ENCODE results near the gene COPB2.
"Not testable (repeated sequence)": the region's sequence is repeated elsewhere in the genome, so short reads cannot be mapped to it uniquely, and the experiment has no call there.

COPB2 gene

DNA sequence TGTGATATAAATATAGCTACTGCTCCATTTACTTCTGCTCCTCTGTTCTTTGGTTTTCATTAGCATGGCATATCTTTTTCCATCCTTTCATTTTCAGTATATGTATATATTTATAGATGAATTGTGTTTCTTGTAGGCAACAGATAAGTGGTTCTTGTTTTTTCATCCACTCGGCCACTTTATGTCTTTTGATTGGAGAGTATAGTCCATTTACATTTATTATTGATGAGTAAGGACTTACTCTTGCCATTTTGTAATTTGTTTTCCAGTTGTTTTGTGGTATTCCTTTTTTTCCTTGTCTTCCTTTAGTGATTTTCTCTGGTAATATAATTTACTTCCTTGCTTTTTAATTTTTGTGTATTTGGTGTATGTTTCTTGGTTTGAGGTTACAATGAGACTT is 26.8 kb upstream of the COPB2 start:
- H3K4me3 ChIP-seq (ENCODE audit: low read length), result no peak overlapping the region
- H3K9ac ChIP-seq (ENCODE audit: low read length), result no peak overlapping the region
- H3K9me3 ChIP-seq (ENCODE audit: control insufficient read depth, low read length), result no peaks in the 10 kb centered on the region
- no peaks in the 10 kb centered on the region for H3K36me3 ChIP-seq (ENCODE audit: control insufficient read depth, insufficient read depth, low read length)
- no peaks in the 10 kb centered on the region for H3K4me1 ChIP-seq (ENCODE audit: control insufficient read depth, insufficient read depth, low read length)
- H3K27me3 ChIP-seq (ENCODE audit: control insufficient read depth, insufficient read depth, low read length), result no peaks in the 10 kb centered on the region

DNA sequence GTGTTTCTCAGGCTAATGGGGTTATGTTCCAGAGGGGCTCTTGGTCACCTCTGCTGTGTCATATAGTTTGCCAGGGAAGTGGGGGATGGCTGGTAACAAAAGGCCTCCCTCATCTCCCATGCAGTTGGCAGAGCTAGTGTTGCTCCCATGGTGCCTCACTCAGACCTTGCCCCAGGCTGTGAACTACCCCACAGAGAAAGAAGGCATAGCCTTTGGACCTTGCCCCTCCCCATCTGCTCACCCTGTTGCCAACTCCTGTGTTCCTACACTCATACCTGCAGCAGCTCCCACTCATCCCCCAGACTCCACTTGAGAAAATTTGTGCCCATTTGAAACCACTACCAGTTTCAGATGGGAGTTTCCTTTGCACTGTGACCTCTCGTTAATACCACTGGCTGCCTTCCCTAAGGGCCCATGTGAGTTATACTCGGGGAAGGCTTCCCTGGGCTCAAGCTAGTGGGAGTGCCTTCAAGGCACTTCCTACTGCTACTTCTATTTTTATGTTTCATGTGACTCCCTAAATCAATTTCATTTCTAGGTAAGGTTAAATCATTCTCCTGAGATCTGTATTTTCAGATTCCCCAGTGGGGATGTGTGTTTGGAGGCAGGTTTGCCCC is 25.3 kb upstream of the COPB2 start:
- Histone ChIP-seq H3K4me3 (ENCODE audit: low read length) (no peak overlapping the region), H3K36me3 (ENCODE audit: control insufficient read depth, insufficient read depth, low read length) (no peaks in the 10 kb centered on the region), H3K27me3 (ENCODE audit: control insufficient read depth, insufficient read depth, low read length) (no peaks in the 10 kb centered on the region), H3K4me1 (ENCODE audit: control insufficient read depth, insufficient read depth, low read length) (no peaks in the 10 kb centered on the region), H3K9me3 (ENCODE audit: control insufficient read depth, low read length) (no peaks in the 10 kb centered on the region), H3K9ac (ENCODE audit: low read length) (no peak overlapping the region)

DNA sequence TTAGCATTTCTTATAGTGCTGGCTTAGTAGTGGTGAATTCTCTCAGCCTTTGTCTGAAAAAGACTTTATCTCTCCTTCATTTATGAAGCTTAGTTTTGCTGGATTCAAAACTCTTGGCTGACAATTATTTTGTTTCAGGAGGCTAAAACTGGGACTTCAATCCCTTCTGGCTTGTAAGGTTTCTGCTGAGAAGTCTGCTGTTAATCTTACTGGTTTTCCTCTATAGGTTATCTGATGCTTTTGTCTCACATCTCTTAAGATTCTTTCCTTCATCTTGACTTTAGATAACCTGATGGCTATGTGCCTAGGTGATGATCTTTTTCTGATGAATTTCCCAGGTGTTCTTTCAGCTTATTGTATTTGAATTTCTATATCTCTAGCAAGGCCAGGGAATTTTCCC is 23.4 kb upstream of the COPB2 start:
- not testable (repeated sequence) for H3K9me3 ChIP-seq (ENCODE audit: control insufficient read depth, low read length); H3K4me3 ChIP-seq (ENCODE audit: low read length); H3K27me3 ChIP-seq (ENCODE audit: control insufficient read depth, insufficient read depth, low read length); H3K4me1 ChIP-seq (ENCODE audit: control insufficient read depth, insufficient read depth, low read length); H3K36me3 ChIP-seq (ENCODE audit: control insufficient read depth, insufficient read depth, low read length); H3K9ac ChIP-seq (ENCODE audit: low read length)

DNA sequence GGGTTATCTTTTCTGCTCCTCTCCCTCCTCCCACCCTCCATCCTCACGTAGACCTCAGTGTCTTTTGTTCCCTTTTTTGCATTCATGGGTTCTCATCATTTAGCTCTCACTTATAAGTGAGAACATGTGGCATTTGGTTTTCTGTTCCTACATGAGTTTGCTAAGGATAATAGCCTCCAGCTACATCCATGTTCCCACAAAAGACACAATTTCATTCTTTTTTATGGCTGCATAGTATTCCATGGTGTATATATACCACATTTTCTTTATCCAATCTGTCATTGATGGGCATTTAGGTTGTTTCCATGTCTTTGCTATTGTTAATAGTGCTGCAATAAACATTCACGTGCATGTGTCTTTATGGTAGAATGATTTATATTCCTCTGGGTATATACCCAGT is 11.7 kb upstream of the COPB2 start:
- H3K9me3 ChIP-seq (ENCODE audit: control insufficient read depth, low read length); H3K4me3 ChIP-seq (ENCODE audit: low read length); H3K36me3 ChIP-seq (ENCODE audit: control insufficient read depth, insufficient read depth, low read length); H3K9ac ChIP-seq (ENCODE audit: low read length); H3K4me1 ChIP-seq (ENCODE audit: control insufficient read depth, insufficient read depth, low read length); H3K27me3 ChIP-seq (ENCODE audit: control insufficient read depth, insufficient read depth, low read length): not testable (repeated sequence)

DNA sequence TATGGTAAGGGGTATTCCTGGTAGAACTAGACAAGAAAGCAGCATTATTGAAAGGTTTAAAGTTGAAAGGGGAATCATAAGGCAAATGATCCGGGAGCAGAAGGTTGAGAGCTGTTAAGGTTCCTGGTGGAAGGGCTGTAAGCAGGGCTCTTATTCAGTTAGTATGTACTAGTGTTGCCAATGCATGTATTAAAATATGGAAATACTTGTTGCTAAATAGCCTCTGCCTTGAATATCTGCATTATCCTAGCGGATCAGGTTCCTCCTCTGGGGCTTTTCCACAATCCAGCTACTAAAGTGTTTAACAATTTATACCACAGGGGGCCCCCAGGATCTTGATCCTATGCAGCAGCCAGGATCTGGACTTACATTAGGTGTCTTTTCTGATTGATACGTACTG is 7.3 kb upstream of the COPB2 start:
- H3K9me3 ChIP-seq (ENCODE audit: control insufficient read depth, low read length), result no peaks in the 10 kb centered on the region
- H3K36me3 ChIP-seq (ENCODE audit: control insufficient read depth, insufficient read depth, low read length), result no peaks in the 10 kb centered on the region
- no peaks in the 10 kb centered on the region for H3K4me1 ChIP-seq (ENCODE audit: control insufficient read depth, insufficient read depth, low read length)
- no peaks in the 10 kb centered on the region for H3K27me3 ChIP-seq (ENCODE audit: control insufficient read depth, insufficient read depth, low read length)
- no peak overlapping the region for H3K9ac ChIP-seq (ENCODE audit: low read length)
- H3K4me3 ChIP-seq (ENCODE audit: low read length), result no peak overlapping the region

DNA sequence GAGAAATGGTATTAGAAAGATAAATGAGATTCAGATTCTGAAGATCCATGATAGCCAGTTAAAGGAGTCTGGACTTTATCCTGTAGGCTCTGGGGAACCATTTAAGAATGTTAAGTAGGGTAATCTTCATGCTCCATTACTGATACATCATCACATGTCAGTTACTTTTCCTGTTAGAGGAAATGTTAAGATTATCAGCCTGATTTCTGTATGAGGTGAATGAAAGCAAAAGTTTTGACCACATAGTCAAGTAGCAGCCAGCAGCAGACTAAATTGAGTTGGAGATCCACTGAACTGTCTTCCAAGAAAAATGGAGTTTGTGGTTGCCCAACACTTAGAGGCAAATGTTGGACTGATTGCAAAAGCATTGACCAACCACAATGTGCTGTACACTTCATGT is 4.7 kb upstream of the COPB2 start:
- no peak overlapping the region for H3K9ac ChIP-seq (ENCODE audit: low read length)
- H3K9me3 ChIP-seq (ENCODE audit: control insufficient read depth, low read length), result no peaks in the 10 kb centered on the region
- H3K27me3 ChIP-seq (ENCODE audit: control insufficient read depth, insufficient read depth, low read length), result no peaks in the 10 kb centered on the region
- no peaks in the 10 kb centered on the region for H3K4me1 ChIP-seq (ENCODE audit: control insufficient read depth, insufficient read depth, low read length)
- H3K36me3 ChIP-seq (ENCODE audit: control insufficient read depth, insufficient read depth, low read length), result no peaks in the 10 kb centered on the region
- no peak overlapping the region for H3K4me3 ChIP-seq (ENCODE audit: low read length)

DNA sequence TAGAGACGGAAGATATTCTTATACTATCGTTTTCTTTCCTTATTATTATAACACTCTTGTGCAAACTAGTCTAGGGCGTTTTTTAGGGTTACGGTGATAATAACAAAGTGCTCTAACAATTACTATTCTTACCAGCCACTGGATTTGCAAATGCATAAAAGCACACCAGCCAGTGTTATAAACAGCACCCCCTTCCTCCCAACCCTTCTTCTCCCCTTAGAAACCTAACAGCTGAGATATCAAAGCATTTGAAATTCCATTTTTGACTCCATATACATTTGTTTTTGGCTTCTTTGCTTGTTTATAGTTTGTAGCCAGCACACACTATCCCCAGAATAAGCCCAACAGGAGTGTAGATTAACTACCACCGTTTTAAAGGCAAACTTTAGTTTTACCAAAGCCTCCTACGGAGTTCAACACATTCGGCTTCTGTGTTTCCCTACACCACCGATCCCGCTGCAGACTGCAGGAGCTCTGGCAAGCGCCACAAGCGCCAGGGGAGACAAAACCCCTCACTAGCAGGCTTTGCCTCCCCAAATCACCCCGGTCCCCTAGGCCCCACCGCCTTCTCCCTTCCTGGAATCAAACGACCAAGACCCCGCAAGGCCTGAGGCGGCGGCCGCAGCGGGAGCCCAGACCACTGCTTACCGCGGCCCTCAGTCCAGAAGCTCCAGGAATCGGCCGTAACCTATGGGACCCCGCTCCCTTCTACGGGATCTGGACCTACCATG is 461 bp downstream of the COPB2 start:
- Histone ChIP-seq H3K4me1 (ENCODE audit: control insufficient read depth, insufficient read depth, low read length) (no peaks in the 10 kb centered on the region), H3K9ac (ENCODE audit: low read length) (peak overlapping the region; percentile 99), H3K36me3 (ENCODE audit: control insufficient read depth, insufficient read depth, low read length) (no peaks in the 10 kb centered on the region), H3K9me3 (ENCODE audit: control insufficient read depth, low read length) (no peaks in the 10 kb centered on the region), H3K4me3 (ENCODE audit: low read length) (peak overlapping the region; percentile 92), H3K27me3 (ENCODE audit: control insufficient read depth, insufficient read depth, low read length) (no peaks in the 10 kb centered on the region)

DNA sequence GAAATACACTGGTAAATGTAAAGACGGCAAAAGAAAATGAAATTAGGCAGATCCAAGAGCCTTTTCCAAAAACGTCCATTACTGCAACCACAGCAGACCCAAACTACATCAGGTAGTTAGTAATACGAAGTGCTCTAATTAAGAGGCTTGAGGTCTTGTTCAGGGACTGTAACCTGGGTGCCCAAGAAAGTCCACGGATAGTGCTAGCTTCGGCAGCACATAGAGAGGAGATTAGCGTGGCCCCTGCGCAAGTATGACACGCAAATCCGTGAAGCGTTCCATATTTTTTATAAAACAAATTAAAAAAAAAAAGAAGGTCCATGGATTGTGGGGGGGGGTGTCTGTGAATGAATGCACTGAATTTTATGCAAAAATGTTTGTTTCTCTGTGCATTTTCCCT is 1.4 kb downstream of the COPB2 start:
- no peaks in the 10 kb centered on the region for H3K4me1 ChIP-seq (ENCODE audit: control insufficient read depth, insufficient read depth, low read length)
- no peaks in the 10 kb centered on the region for H3K36me3 ChIP-seq (ENCODE audit: control insufficient read depth, insufficient read depth, low read length)
- H3K27me3 ChIP-seq (ENCODE audit: control insufficient read depth, insufficient read depth, low read length), result no peaks in the 10 kb centered on the region
- H3K4me3 ChIP-seq (ENCODE audit: low read length), result no peak overlapping the region
- no peaks in the 10 kb centered on the region for H3K9me3 ChIP-seq (ENCODE audit: control insufficient read depth, low read length)
- peak overlapping the region; percentile 99 for H3K9ac ChIP-seq (ENCODE audit: low read length)

DNA sequence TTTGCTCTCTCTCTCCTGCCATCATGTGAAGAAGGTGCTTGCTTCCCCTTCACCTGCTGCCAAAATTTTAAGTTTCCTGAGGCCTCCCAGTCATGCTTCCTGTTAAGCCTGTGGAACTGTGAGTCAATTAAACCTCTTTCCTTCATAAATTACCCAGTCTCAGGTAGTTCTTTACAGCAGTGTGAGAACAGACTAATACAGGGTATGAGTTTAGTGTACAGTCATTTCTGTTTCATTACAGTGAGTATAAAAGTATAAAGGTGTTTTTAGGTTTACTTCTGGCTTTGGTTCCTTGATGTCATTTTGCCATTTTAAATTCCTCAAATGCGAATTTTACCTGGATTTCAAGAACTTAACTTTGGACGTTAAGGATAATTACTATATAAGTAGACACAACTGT is 7.2 kb downstream of the COPB2 start:
- not testable (repeated sequence) for H3K4me1 ChIP-seq (ENCODE audit: control insufficient read depth, insufficient read depth, low read length); H3K36me3 ChIP-seq (ENCODE audit: control insufficient read depth, insufficient read depth, low read length)

DNA sequence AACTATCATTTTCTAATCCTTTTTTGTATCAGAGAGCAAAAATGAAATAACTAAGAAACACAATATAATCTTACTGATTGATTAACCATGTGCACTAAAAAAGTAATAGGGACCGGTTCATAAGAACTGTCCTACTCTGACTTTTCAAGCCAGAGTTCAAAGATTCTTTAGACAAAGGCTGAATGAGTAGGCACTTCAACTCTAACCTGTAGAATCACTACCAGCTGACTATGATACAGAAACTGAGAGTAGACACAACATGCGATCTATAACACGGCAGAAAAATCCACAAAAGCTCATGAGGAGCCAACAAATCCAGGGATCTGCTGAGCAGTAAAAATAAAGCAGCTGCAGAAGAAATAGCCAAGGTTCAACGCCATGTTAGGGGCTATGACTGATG is 8.9 kb downstream of the COPB2 start:
- Histone ChIP-seq H3K4me1 (ENCODE audit: control insufficient read depth, insufficient read depth, low read length) (no peaks in the 10 kb centered on the region), H3K36me3 (ENCODE audit: control insufficient read depth, insufficient read depth, low read length) (no peaks in the 10 kb centered on the region), H3K27me3 (ENCODE audit: control insufficient read depth, insufficient read depth, low read length) (no peaks in the 10 kb centered on the region), H3K9ac (ENCODE audit: low read length) (no peak overlapping the region), H3K9me3 (ENCODE audit: control insufficient read depth, low read length) (no peaks in the 10 kb centered on the region), H3K4me3 (ENCODE audit: low read length) (no peak overlapping the region)

More for the DNA sequence above, 7.2 kb downstream of the COPB2 start:
- H3K4me3 ChIP-seq (ENCODE audit: low read length); H3K9ac ChIP-seq (ENCODE audit: low read length); H3K9me3 ChIP-seq (ENCODE audit: control insufficient read depth, low read length); H3K27me3 ChIP-seq (ENCODE audit: control insufficient read depth, insufficient read depth, low read length): not testable (repeated sequence)

DNA sequence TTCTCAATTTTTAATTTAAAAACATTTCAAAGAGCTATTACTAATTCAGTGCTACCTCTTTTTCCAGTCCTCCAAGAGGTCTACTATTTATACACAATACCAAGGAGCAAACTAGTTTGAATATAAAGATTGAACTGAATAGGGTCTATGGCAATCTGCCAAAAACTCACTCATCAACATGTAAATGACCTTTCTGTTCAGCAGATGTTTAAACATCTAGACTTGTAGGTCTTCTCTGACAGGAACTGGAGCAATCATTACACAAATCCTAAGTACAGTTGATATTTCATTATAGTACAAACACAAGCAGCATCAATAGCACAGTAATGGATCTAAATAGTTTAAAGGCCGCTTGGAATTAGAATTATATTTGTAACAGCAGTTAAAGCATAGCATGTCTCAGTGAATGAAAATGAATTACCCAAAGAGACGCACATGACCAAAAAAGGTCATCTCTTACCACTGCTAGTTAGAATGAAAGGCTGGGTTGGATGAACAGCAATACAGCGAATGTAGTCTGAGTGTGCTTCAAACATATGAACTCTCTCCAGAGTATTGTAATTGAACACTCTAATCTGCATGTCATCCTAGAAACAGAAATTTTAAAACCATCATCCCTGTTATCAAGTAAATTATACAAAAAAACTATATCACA is 10.7 kb downstream of the COPB2 start:
- no peak overlapping the region for H3K9ac ChIP-seq (ENCODE audit: low read length)
- H3K27me3 ChIP-seq (ENCODE audit: control insufficient read depth, insufficient read depth, low read length), result no peaks in the 10 kb centered on the region
- no peak overlapping the region for H3K4me3 ChIP-seq (ENCODE audit: low read length)
- no peaks in the 10 kb centered on the region for H3K4me1 ChIP-seq (ENCODE audit: control insufficient read depth, insufficient read depth, low read length)
- H3K36me3 ChIP-seq (ENCODE audit: control insufficient read depth, insufficient read depth, low read length), result no peaks in the 10 kb centered on the region
- H3K9me3 ChIP-seq (ENCODE audit: control insufficient read depth, low read length), result no peaks in the 10 kb centered on the region

DNA sequence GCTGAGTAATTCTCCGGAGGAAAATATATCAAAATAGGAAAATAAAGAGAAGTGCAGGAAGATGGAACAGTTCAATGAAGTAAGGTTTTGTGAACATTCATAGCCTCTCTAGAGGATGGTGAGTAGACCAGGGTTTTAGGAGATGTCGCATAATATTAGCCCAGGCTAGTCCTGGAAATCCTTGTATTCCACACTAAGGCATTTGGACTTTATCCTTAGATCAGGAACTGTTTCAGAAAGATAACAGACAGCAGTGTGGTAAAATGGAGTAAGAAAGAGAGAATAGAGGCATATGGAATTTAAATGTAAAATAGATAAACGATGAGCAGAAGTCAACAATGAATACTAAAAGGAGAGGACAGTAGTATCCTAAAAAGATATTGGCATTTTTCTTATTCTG is 12.1 kb downstream of the COPB2 start:
- Histone ChIP-seq H3K4me1 (ENCODE audit: control insufficient read depth, insufficient read depth, low read length) (no peaks in the 10 kb centered on the region), H3K9me3 (ENCODE audit: control insufficient read depth, low read length) (no peaks in the 10 kb centered on the region), H3K4me3 (ENCODE audit: low read length) (no peak overlapping the region), H3K27me3 (ENCODE audit: control insufficient read depth, insufficient read depth, low read length) (no peaks in the 10 kb centered on the region), H3K9ac (ENCODE audit: low read length) (no peak overlapping the region), H3K36me3 (ENCODE audit: control insufficient read depth, insufficient read depth, low read length) (peaks cover 9% of the 10 kb centered on the region)

Measured in mucosa of stomach (tissue), 1 donor.